Renal pelvis (tissue), 4 donors: Measurements from ENCODE around the gene KMT2D. TPM values are rescaled to one million over a fixed set of nuclear protein-coding genes. Genes with fewer than 3 reads are reported as not detected.

Source experiments
- DNase-seq: peaks from one replicate; pipeline ENCODE4 v3.0.0-alpha.2; 2013
- polyA plus RNA-seq, 3 donors: library from polyadenylated mRNA; unstranded; fragments of 120-200 nt; gene quantifications; one replicate each; pipeline ENCODE4 v1.2.1, GENCODE V29; 2013; ENCODE audit not compliant: insufficient read length in 3 of 3

The KMT2D gene
- polyA plus RNA-seq, 3 donors = 47.9 to 66.1 (median 65.9) TPM

- peak; percentile 40 for DNase-seq
These were observed 4.4 kb downstream of the KMT2D start for GRCh38 chr12:49055978-49056754.

- DNase-seq = no peak
These were observed 5.5 kb downstream of the KMT2D start for GRCh38 chr12:49055092-49055491.

GRCh38 chr12:49054524-49054923 is 6.1 kb downstream of the KMT2D start:
- DNase-seq = no peak

- DNase-seq = no peak
These were observed 6.5 kb downstream of the KMT2D start for GRCh38 chr12:49054096-49054495.

GRCh38 chr12:49052451-49053208 is 8.0 kb downstream of the KMT2D start:
- DNase-seq = no peak

GRCh38 chr12:49051777-49052438 is 8.7 kb downstream of the KMT2D start:
- no peak for DNase-seq

GRCh38 chr12:49051373-49051764 is 9.2 kb downstream of the KMT2D start:
- DNase-seq = no peak

- no peak for DNase-seq
These were observed 9.9 kb downstream of the KMT2D start for GRCh38 chr12:49050507-49051372.

GRCh38 chr12:49049566-49050224 is 10.9 kb downstream of the KMT2D start:
- no peak for DNase-seq

GRCh38 chr12:49048953-49049352 is 11.6 kb downstream of the KMT2D start:
- no peak for DNase-seq

- DNase-seq = no peak
These were observed 14.3 kb downstream of the KMT2D start for GRCh38 chr12:49046129-49046895.

- no peak for DNase-seq
These were observed 15.9 kb downstream of the KMT2D start for GRCh38 chr12:49044660-49045059.

GRCh38 chr12:49043856-49044258 is 16.7 kb downstream of the KMT2D start:
- no peak for DNase-seq

- no peak for DNase-seq
These were observed 17.4 kb downstream of the KMT2D start for GRCh38 chr12:49043241-49043640.

- DNase-seq = no peak
These were observed 18.6 kb downstream of the KMT2D start for GRCh38 chr12:49041881-49042484.

- DNase-seq = no peak
These were observed 19.3 kb downstream of the KMT2D start for GRCh38 chr12:49041036-49041880.

- no peak for DNase-seq
These were observed 20.2 kb downstream of the KMT2D start for GRCh38 chr12:49040364-49040855.

- DNase-seq = no peak
These were observed 20.9 kb downstream of the KMT2D start for GRCh38 chr12:49039421-49040363.
